ENCODE measurements around the gene OGN.

GRCh38 chr9:92440751-92441046 lies 36.3 kb upstream of the OGN start:
- TF ChIP-seq CTCF (IDR thresholded peaks at IDR 0.05; ENCODE audit: insufficient read depth, low read length, poor library complexity, severe bottlenecking), result no peak
- TF ChIP-seq EZH2phosphoT487 (conservative IDR thresholded peaks at IDR 0.05; ENCODE audit: low read length), result no peak
